HG03558 (cell line): ENCODE results near the gene MBD5.

Experiments
- ATAC-seq: cut with Tn5 transposase; IDR thresholded peaks from one replicate; pipeline ENCODE4 v1.9.1; 2021; ENCODE audit warnings: moderate number of reproducible peaks; ENCODE audit not compliant: unreplicated experiment; ENCODE audit errors: extremely low read depth

MBD5 gene

DNA sequence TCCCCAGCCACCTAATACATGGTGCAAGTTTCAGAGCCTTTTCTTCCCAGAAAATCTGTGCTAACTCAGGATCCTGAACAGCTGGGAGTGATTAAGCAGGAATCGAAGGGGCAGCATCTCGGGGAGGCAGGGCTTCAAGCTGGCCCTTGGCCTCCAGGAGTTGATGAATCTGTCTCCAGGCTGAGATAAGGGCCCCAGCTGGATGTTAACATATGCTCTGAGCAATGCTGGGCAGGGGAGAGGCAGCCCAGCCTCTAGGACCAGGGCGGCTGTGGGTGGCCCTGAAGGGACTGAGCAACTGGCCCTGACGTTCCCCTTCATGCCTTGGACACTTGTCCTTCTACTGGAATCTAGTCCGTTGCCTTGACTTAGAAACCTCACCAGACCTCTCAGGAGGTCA, 539.6 kb downstream of the MBD5 start:
- no peak for ATAC-seq

DNA sequence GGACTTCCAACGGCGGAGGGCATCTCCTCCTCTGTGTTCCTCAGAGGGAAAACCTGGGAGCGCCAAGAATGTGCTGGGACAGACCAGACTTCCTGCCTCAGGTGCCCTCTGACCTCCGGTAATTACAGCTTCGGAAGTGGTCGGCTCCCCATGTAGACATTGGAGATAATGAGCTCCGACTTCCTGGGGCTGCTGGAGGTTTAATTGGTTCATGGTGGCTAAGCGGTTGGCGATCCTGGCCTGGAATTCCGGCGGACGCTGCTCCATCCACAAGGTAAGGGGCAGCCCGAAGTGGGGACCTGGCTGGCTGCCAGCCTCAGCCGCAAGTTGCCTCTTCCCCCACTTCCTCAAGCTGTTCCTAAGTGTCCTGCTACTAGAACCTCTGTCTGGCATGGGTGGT, 540.5 kb downstream of the MBD5 start:
- no peak for ATAC-seq

GRCh38 chr2:148565272-148565894, 544.5 kb downstream of the MBD5 start:
- no peak for ATAC-seq
